Measurements from ENCODE around the gene NPIPA7.
"Not testable (repeated sequence)": the region's sequence is repeated elsewhere in the genome, so short reads cannot be mapped to it uniquely, and the experiment has no call there.

DNA sequence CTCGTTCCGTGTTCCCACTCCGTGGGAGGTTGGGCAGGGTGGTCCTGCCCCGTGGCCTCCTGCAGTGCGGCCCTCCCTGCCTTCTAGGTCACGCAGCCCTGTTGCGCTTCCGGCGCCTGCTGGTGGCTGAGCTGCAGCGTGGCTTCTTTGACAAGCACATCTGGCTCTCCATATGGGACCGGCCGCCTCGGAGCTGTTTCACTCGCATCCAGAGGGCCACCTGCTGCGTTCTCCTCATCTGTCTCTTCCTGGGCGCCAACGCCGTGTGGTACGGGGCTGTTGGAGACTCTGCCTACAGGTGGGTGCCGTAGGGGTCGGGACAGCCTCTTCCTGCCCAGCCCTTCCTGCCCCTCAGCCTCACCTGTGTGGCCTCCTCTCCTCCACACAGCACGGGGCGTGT is 47.5 kb upstream of the NPIPA7 start:
- TF ChIP-seq, protein P1, sequence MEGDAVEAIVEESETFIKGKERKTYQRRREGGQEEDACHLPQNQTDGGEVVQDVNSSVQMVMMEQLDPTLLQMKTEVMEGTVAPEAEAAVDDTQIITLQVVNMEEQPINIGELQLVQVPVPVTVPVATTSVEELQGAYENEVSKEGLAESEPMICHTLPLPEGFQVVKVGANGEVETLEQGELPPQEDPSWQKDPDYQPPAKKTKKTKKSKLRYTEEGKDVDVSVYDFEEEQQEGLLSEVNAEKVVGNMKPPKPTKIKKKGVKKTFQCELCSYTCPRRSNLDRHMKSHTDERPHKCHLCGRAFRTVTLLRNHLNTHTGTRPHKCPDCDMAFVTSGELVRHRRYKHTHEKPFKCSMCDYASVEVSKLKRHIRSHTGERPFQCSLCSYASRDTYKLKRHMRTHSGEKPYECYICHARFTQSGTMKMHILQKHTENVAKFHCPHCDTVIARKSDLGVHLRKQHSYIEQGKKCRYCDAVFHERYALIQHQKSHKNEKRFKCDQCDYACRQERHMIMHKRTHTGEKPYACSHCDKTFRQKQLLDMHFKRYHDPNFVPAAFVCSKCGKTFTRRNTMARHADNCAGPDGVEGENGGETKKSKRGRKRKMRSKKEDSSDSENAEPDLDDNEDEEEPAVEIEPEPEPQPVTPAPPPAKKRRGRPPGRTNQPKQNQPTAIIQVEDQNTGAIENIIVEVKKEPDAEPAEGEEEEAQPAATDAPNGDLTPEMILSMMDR (IDR thresholded peaks at IDR 0.05) = not testable (repeated sequence)
- TF ChIP-seq POLR2A (IDR thresholded peaks at IDR 0.05) = not testable (repeated sequence)
